Neutrophil (primary cell): Measurements from ENCODE around the gene ZNF740.

ENCODE experiments used
- H3K27ac ChIP-seq: fragments of 200-600 bp; sonication (generic); 2 replicates; pipeline ENCODE4 v1.5.1; 2016; ENCODE audit warnings: mild to moderate bottlenecking, moderate library complexity
- H3K27me3 ChIP-seq: fragments of 200-600 bp; sonication (generic); 2 replicates; pipeline ENCODE4 v1.6.0; 2016; ENCODE audit warnings: mild to moderate bottlenecking
- H3K36me3 ChIP-seq: fragments of 200-600 bp; sonication (generic); 2 replicates; pipeline ENCODE4 v1.5.1; 2017
- H3K4me1 ChIP-seq, 2 experiments: fragments of 200-600 bp in 1 of 2; sonication (generic) in 1 of 2; 1 replicate in 1 of 2; 2 replicates in 1 of 2; pipeline versions ENCODE4 v1.5.1 to v1.6.1; 2013 to 2016; ENCODE audit warnings: low read depth in 1 of 2, low read length in 1 of 2, mild to moderate bottlenecking in 1 of 2, moderate library complexity in 1 of 2; ENCODE audit not compliant: control insufficient read depth in 1 of 2, insufficient read depth in 1 of 2
- H3K4me3 ChIP-seq, 2 experiments: fragments of 200-600 bp in 1 of 2; sonication (generic) in 1 of 2; 1 replicate in 1 of 2; 2 replicates in 1 of 2; pipeline ENCODE4 v1.5.1; 2013 to 2016; ENCODE audit warnings: low read depth in 1 of 2, low read length in 1 of 2, mild to moderate bottlenecking in 1 of 2, moderate library complexity in 1 of 2
- H3K9me3 ChIP-seq: fragments of 200-600 bp; sonication (generic); 2 replicates; pipeline ENCODE4 v1.5.1; 2016
- CTCF ChIP-seq: fragments of 200-600 bp; sonication (generic); IDR thresholded peaks from 2 replicates; pipeline ENCODE4 v1.5.1; 2016; ENCODE audit warnings: antibody characterized with exemption

The ZNF740 gene

GRCh38 chr12:53236443-53237111, 56.1 kb downstream of the ZNF740 start:
- Histone ChIP-seq H3K4me3 (no peak overlapping the region), H3K27ac (no peak overlapping the region), H3K27me3 (peaks cover 64% of the 10 kb centered on the region), H3K9me3 (no peaks in the 10 kb centered on the region), H3K36me3 (no peaks in the 10 kb centered on the region), H3K4me1 (peaks cover 15 to 24% of the 10 kb centered on the region in 2 experiments)
- no peak for TF ChIP-seq CTCF

GRCh38 chr12:53239643-53240258, 59.2 kb downstream of the ZNF740 start:
- no peak overlapping the region for H3K4me3 ChIP-seq
- H3K27ac ChIP-seq: no peak overlapping the region
- TF ChIP-seq CTCF: no peak
- peaks cover 61% of the 10 kb centered on the region for H3K27me3 ChIP-seq
- peaks cover 6 to 10% of the 10 kb centered on the region in 2 experiments for H3K4me1 ChIP-seq
- no peaks in the 10 kb centered on the region for H3K9me3 ChIP-seq
- no peaks in the 10 kb centered on the region for H3K36me3 ChIP-seq

GRCh38 chr12:53241623-53242412, 61.3 kb downstream of the ZNF740 start:
- Histone ChIP-seq H3K27ac (no peak overlapping the region), H3K4me1 (peaks cover 6 to 10% of the 10 kb centered on the region in 2 experiments), H3K27me3 (peaks cover 42% of the 10 kb centered on the region), H3K9me3 (no peaks in the 10 kb centered on the region), H3K36me3 (no peaks in the 10 kb centered on the region), H3K4me3 (no peak overlapping the region)
- TF ChIP-seq CTCF: no peak

- Histone ChIP-seq H3K36me3 (no peaks in the 10 kb centered on the region), H3K4me3 (no peak overlapping the region), H3K9me3 (no peaks in the 10 kb centered on the region), H3K27me3 (peaks cover 31% of the 10 kb centered on the region), H3K27ac (no peak overlapping the region), H3K4me1 (peaks cover 6 to 10% of the 10 kb centered on the region in 2 experiments)
- TF ChIP-seq CTCF: no peak
These were observed 63.8 kb downstream of the ZNF740 start for GRCh38 chr12:53244337-53244736.
